ENCODE measurements around the gene EXOC2.

EXOC2 gene

GRCh38 chr6:489762-490161, 203.2 kb downstream of the EXOC2 start:
- no peak overlapping the region for H2AFZ ChIP-seq
- TF ChIP-seq, protein P1, sequence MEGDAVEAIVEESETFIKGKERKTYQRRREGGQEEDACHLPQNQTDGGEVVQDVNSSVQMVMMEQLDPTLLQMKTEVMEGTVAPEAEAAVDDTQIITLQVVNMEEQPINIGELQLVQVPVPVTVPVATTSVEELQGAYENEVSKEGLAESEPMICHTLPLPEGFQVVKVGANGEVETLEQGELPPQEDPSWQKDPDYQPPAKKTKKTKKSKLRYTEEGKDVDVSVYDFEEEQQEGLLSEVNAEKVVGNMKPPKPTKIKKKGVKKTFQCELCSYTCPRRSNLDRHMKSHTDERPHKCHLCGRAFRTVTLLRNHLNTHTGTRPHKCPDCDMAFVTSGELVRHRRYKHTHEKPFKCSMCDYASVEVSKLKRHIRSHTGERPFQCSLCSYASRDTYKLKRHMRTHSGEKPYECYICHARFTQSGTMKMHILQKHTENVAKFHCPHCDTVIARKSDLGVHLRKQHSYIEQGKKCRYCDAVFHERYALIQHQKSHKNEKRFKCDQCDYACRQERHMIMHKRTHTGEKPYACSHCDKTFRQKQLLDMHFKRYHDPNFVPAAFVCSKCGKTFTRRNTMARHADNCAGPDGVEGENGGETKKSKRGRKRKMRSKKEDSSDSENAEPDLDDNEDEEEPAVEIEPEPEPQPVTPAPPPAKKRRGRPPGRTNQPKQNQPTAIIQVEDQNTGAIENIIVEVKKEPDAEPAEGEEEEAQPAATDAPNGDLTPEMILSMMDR (IDR thresholded peaks at IDR 0.05) = no peak
- H3K36me3 ChIP-seq (ENCODE audit: control insufficient read depth, insufficient read depth, low read length) = no peaks in the 10 kb centered on the region

GRCh38 chr6:489001-489400, 203.9 kb downstream of the EXOC2 start:
- Histone ChIP-seq H2AFZ (no peak overlapping the region), H3K4me3 (ENCODE audit: low read depth, low read length) (no peak overlapping the region), H3K9me3 (ENCODE audit: control insufficient read depth, low read length) (no peaks in the 10 kb centered on the region), H3K4me2 (ENCODE audit: low read length) (no peak overlapping the region), H3K36me3 (ENCODE audit: control insufficient read depth, insufficient read depth, low read length) (no peaks in the 10 kb centered on the region), H3K27ac (no peak overlapping the region), H3K79me2 (no peaks in the 10 kb centered on the region), H3K9ac (no peak overlapping the region), H3K4me1 (peaks cover 2% of the 10 kb centered on the region), H3K27me3 (ENCODE audit: control insufficient read depth, insufficient read depth, low read length) (no peaks in the 10 kb centered on the region)
- TF ChIP-seq, protein P1 (IDR thresholded peaks at IDR 0.05) = no peak

More at GRCh38 chr6:489762-490161, 203.2 kb downstream of the EXOC2 start:
- no peak overlapping the region for H3K27ac ChIP-seq
- no peak overlapping the region for H3K4me3 ChIP-seq (ENCODE audit: low read depth, low read length)
- no peaks in the 10 kb centered on the region for H3K27me3 ChIP-seq (ENCODE audit: control insufficient read depth, insufficient read depth, low read length)
- H3K9ac ChIP-seq = no peak overlapping the region
- no peak overlapping the region for H3K4me2 ChIP-seq (ENCODE audit: low read length)
- H3K79me2 ChIP-seq = no peaks in the 10 kb centered on the region
- H3K9me3 ChIP-seq (ENCODE audit: control insufficient read depth, low read length) = no peaks in the 10 kb centered on the region
- H3K4me1 ChIP-seq = peaks cover 2% of the 10 kb centered on the region

DNA sequence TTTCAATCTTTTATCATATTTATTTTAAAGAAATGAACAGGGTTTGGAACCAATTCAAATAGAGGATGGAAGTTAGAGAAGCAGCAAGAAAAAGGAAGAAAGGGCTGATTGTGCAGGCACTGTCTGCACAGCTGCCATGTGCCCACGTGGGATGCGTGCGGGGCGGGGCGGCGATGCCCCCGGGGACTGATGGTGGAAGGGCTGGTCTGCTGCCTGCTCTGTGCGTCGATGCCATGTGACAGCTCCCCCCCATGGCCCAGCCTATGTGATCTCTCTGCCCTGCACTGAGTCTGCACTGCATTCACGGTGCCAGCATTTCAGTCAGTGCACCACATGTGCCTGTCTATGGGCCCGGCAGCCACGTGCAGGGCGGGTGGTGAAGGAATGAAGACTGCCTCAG, 205.0 kb downstream of the EXOC2 start:
- Histone ChIP-seq H3K9ac (no peak overlapping the region), H3K27ac (no peak overlapping the region), H3K36me3 (ENCODE audit: control insufficient read depth, insufficient read depth, low read length) (no peaks in the 10 kb centered on the region), H3K4me2 (ENCODE audit: low read length) (no peak overlapping the region), H3K27me3 (ENCODE audit: control insufficient read depth, insufficient read depth, low read length) (no peaks in the 10 kb centered on the region), H3K4me3 (ENCODE audit: low read depth, low read length) (no peak overlapping the region), H2AFZ (no peak overlapping the region), H3K4me1 (peaks cover 2% of the 10 kb centered on the region), H3K79me2 (no peaks in the 10 kb centered on the region), H3K9me3 (ENCODE audit: control insufficient read depth, low read length) (no peaks in the 10 kb centered on the region)
- TF ChIP-seq, protein P1 (IDR thresholded peaks at IDR 0.05) = no peak

DNA sequence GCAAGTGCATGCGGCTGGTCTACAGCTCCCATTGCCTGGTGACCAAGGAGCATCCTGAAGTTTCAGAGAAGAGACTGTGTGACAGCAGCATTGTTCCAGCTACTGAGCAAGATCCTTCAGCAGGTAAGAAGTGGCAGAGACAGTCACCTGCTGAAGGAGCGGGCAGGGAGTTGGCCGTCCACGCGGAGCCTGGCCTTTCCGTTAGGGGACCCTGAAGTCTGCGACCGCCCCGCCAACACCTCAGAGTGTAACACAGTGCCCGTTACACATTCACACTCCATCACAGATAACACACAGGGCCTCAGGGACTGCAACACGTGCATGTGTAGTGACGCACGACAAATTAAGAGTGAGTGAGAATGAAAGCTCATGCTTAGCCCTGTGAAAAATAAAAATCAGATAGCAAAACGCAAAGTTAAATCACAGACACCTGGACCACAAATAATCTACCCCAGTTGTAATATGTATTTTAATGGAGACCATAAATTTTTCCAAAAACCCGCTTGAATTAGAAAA, 207.2 kb downstream of the EXOC2 start:
- no peaks in the 10 kb centered on the region for H3K27me3 ChIP-seq (ENCODE audit: control insufficient read depth, insufficient read depth, low read length)
- H3K9ac ChIP-seq = no peak overlapping the region
- no peaks in the 10 kb centered on the region for H3K9me3 ChIP-seq (ENCODE audit: control insufficient read depth, low read length)

GRCh38 chr6:484746-485145, 208.2 kb downstream of the EXOC2 start:
- H3K9ac ChIP-seq = no peak overlapping the region

More for the DNA sequence above, 207.2 kb downstream of the EXOC2 start:
- H3K27ac ChIP-seq = no peak overlapping the region
- H3K79me2 ChIP-seq = no peaks in the 10 kb centered on the region
- H2AFZ ChIP-seq = no peak overlapping the region
- TF ChIP-seq, protein P1 (IDR thresholded peaks at IDR 0.05) = no peak
- H3K4me2 ChIP-seq (ENCODE audit: low read length) = no peak overlapping the region
- peaks cover 2% of the 10 kb centered on the region for H3K4me1 ChIP-seq
- no peak overlapping the region for H3K4me3 ChIP-seq (ENCODE audit: low read depth, low read length)
- no peaks in the 10 kb centered on the region for H3K36me3 ChIP-seq (ENCODE audit: control insufficient read depth, insufficient read depth, low read length)

More at GRCh38 chr6:484746-485145, 208.2 kb downstream of the EXOC2 start:
- Histone ChIP-seq H3K4me2 (ENCODE audit: low read length) (no peak overlapping the region), H3K4me3 (ENCODE audit: low read depth, low read length) (no peak overlapping the region), H3K27ac (no peak overlapping the region), H3K27me3 (ENCODE audit: control insufficient read depth, insufficient read depth, low read length) (no peaks in the 10 kb centered on the region), H3K79me2 (no peaks in the 10 kb centered on the region), H3K9me3 (ENCODE audit: control insufficient read depth, low read length) (no peaks in the 10 kb centered on the region), H3K4me1 (no peaks in the 10 kb centered on the region), H3K36me3 (ENCODE audit: control insufficient read depth, insufficient read depth, low read length) (no peaks in the 10 kb centered on the region), H2AFZ (no peak overlapping the region)
- TF ChIP-seq, protein P1 (IDR thresholded peaks at IDR 0.05) = no peak

Data from parathyroid adenoma (tissue), 2 donors.